Measurements from ENCODE around the gene SLC19A1.

SLC19A1 gene

GRCh38 chr21:45489722-45489982 is 52.6 kb downstream of the SLC19A1 start:
- no peak for TF ChIP-seq CEBPB (IDR thresholded peaks at IDR 0.05)
- no peak for TF ChIP-seq REST (IDR thresholded peaks at IDR 0.05; ENCODE audit: low read depth)
- TF ChIP-seq ZBTB7A (IDR thresholded peaks at IDR 0.05; ENCODE audit: low read depth), result no peak
- no peak for TF ChIP-seq TEAD4 (IDR thresholded peaks at IDR 0.05)
- TF ChIP-seq EP300 (IDR thresholded peaks at IDR 0.05; ENCODE audit: borderline replicate concordance), result no peak
- no peak for TF ChIP-seq CREB1 (IDR thresholded peaks at IDR 0.05; ENCODE audit: low read depth)
- TF ChIP-seq RAD21 (IDR thresholded peaks at IDR 0.05; ENCODE audit: low read depth), result no peak

DNA sequence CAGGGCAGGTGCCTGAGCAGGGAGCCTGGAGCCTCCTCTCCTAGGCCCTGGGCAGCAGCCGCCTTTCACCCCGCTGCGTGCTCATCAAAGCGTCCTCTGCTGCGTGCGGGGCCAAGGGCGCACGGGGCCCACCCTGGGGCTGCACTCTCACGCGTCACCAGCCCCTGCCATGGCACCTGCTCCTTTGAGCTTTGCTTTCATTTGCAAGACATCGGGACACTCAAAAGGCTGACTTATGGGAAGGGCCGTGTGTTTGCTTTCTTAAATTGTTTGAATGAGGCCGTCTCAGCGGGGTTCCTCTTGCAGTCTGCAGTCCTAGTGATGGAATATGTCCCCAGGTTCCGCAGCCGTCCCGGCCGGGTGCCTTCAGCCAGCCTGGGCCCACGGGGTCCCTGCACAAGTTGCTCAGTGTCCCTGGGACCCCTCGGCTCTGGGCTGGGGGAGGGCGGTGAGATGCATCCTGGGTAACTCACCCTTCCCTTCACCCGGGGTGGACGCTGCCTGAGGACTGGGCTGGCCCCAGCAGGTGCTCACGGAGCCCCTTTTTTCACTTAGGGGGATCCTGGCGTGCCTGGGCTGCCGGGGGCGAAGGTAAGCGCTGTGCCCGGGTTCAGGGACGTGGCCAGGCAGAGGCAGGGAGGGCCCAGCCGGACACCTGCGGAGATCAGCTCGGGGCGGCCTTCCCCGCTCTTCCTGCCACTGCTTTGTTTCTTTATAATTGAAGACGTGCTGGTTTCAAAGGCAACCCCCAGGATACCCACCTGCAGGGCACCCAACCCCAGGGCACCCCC is 53.1 kb downstream of the SLC19A1 start:
- TF ChIP-seq REST (IDR thresholded peaks at IDR 0.05; ENCODE audit: low read depth) (no peak), MAX (IDR thresholded peaks at IDR 0.05) (no peak), CEBPB (IDR thresholded peaks at IDR 0.05) (no peak), RAD21 (IDR thresholded peaks at IDR 0.05; ENCODE audit: low read depth) (no peak), YY1 (IDR thresholded peaks at IDR 0.05; ENCODE audit: low read depth) (no peak), NFIC (IDR thresholded peaks at IDR 0.05) (no peak), EGR1 (IDR thresholded peaks at IDR 0.05) (no peak), ZBTB7A (IDR thresholded peaks at IDR 0.05; ENCODE audit: low read depth) (no peak), EP300 (IDR thresholded peaks at IDR 0.05; ENCODE audit: borderline replicate concordance) (no peak), FOXM1 (IDR thresholded peaks at IDR 0.05; ENCODE audit: borderline replicate concordance, low read depth) (no peak), CREB1 (IDR thresholded peaks at IDR 0.05; ENCODE audit: low read depth) (no peak), TEAD4 (IDR thresholded peaks at IDR 0.05) (no peak), TCF12 (IDR thresholded peaks at IDR 0.05; ENCODE audit: low read depth) (no peak)
- TF ChIP-seq, protein P1, sequence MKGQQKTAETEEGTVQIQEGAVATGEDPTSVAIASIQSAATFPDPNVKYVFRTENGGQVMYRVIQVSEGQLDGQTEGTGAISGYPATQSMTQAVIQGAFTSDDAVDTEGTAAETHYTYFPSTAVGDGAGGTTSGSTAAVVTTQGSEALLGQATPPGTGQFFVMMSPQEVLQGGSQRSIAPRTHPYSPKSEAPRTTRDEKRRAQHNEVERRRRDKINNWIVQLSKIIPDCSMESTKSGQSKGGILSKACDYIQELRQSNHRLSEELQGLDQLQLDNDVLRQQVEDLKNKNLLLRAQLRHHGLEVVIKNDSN (IDR thresholded peaks at IDR 0.05), result no peak

GRCh38 chr21:45487891-45488600 is 54.2 kb downstream of the SLC19A1 start:
- TF ChIP-seq RAD21 (IDR thresholded peaks at IDR 0.05; ENCODE audit: low read depth) (no peak), YY1 (IDR thresholded peaks at IDR 0.05; ENCODE audit: low read depth) (no peak), TEAD4 (IDR thresholded peaks at IDR 0.05) (no peak), TCF12 (IDR thresholded peaks at IDR 0.05; ENCODE audit: low read depth) (no peak), FOXM1 (IDR thresholded peaks at IDR 0.05; ENCODE audit: borderline replicate concordance, low read depth) (no peak), ZBTB7A (IDR thresholded peaks at IDR 0.05; ENCODE audit: low read depth) (no peak), TAF1 (IDR thresholded peaks at IDR 0.05; ENCODE audit: low read depth) (no peak), CREB1 (IDR thresholded peaks at IDR 0.05; ENCODE audit: low read depth) (no peak), EP300 (IDR thresholded peaks at IDR 0.05; ENCODE audit: borderline replicate concordance) (no peak), MAX (IDR thresholded peaks at IDR 0.05) (no peak), EGR1 (IDR thresholded peaks at IDR 0.05) (no peak), NFIC (IDR thresholded peaks at IDR 0.05) (no peak), REST (IDR thresholded peaks at IDR 0.05; ENCODE audit: low read depth) (no peak), CEBPB (IDR thresholded peaks at IDR 0.05) (no peak)
- TF ChIP-seq, protein P1 (IDR thresholded peaks at IDR 0.05), result no peak

All from Ishikawa (cell line).